CD4-positive, alpha-beta T cell treated with Interleukin-4 for 1 hour (primary cell): Measurements from ENCODE around the gene ROGDI.

Source experiments
- DNase-seq, 2 donors: peaks; one replicate each; pipeline ENCODE4 v3.0.0-alpha.2; 2020 to 2022

Gene ROGDI

DNA sequence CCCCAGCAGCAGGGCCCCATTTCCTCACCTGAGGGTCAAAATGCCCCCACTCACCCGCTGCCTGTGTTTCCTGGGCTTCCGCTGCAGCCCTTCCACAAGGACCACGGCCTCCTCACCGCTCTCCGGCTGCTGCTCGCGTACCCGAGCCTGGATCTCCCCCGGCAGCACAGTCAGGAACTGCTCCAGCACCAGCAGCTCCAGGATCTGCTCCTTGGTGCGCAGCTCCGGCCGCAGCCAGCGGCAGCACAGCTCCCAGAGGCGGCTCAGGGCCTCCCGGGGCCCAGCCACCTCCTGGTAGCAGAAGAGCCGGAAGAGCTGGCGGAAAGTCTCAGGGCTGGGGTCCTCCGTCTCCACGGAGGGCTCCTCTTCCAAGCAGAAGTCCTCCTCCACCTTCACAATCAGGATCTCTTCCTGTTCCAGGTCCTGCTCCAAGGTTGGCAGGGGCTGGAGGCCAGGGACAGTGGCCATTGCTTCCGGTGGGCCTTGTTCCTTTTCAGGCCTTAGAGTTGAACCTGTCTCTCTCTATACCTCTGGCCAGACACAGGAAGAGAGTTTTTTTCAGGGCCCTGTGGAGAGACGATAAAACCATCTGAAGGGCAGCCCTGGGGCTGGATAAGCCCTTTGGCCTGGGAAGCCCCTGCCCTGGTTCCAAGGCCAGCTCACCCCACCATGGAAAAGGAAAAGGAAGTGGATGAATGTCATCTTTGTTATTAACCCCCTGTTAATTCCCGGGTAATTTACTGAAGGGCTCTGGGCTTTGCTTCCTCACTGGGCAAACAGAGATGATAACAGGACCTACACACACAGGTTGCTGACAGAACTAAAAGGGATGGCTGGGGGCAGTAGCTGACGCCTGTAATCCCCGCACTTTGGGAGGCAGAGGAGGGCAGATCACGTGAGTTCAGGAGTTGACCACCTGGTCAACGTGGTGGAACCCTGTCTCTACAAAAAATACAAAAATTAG is 36.6 kb downstream of the ROGDI start:
- DNase-seq, result no peak

DNA sequence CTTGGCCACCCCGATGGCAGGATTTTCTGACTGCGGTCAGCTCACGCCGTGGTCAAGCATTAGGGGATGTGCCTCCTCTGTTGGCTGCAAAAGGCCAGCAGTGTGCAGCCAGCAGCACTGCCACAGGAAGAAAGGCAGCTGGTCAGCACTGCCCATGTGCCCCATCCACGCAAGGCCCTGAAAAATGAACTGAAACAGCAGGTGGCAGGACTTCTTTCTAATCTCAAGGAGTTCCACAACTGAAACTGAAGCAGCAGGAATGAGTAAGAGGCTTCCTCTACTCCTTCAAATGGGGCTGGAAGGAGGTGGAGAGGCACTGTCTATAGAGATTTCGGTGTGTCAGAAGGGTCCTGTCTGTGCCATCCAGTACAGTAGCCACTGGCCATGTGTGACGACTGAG is 38.6 kb downstream of the ROGDI start:
- no peak for DNase-seq

DNA sequence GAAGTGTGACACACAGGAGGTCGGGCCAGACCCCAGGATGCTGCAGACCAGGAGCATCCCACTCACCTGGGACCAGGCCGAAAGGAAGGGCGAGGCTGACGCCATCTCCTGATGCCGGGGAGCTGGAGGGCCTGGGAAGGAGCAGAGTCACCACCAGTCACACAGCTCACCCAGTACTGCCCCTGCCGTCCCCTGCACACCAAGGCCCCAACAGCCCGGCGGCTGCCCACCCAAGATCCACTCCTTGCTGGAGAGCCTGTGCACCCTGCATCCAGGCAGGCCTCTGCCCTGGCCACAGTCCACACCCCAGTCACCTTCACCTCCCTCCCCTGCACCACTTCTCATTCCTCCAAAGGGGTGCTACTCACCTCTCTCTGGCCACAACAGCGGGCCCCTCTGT is 40.2 kb downstream of the ROGDI start:
- no peak for DNase-seq

DNA sequence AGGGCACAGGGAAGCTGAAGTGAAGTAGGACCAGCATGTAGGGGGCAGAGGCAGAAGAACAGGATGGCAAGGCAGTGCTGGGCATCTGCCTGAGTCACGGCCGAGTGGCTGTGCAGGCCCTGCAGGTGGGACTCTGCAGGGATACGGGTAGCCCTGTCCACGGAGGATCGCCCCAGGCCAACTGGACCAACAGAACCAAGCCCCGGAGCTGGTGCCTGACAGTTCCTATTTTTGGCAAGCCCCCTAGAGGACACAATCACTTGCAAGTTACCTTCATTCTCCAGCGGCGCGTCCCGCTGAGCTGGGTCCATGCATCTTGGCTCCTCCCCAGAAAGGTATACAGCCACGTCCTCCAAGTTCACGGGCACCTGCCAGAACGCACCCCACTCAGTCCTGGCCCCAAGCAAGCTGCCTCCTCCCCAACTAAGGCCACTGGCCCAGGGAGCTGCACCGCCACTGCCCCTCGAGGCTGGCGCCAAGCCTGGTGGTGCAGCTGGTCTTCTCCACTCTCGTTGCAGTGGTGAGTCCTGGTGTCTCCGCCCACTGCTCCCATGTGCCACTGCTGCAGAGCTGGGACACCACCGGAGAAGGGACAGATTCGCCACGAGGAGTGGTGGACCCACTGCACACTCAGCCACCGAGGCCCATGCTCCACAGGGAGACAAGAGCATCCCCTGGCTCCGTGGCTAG is 42.1 kb downstream of the ROGDI start:
- no peak for DNase-seq

DNA sequence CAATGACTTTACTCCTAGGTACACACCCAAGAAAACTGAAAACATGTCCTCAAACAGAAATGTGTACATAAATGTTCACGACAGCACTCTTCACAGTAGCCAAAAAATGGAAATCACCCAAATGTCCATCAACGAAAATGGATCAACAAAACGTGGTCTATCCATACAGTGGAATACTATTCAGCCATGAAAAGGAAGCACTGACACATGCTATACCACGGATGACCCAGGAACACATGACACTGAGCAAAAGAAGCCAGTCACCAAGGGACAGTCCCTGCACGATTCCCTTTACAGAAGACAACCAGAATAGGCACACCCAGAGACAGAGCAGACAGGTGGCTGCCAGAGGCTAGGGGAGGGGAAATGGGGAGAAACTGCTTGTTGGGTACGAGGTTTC is 46.7 kb downstream of the ROGDI start:
- no peak for DNase-seq

DNA sequence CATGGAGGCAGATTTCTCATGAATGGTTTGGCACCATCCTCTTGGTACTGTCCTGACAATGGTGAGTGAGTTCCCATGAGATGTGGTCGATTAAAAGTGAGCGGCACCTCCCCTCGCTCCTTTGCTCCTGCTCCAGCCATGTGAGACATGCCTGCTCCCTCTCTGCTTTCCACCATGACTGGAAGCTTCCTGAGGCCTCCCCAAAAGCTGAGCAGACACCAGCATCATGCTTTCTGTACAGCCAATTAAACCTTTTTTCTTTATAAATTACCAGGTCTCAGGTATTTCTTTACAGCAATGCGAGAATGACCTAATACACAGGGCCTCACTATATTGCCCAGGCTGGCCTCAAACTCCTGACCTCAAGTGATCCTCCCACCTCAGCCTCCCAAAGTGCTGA is 47.6 kb downstream of the ROGDI start:
- no peak for DNase-seq

DNA sequence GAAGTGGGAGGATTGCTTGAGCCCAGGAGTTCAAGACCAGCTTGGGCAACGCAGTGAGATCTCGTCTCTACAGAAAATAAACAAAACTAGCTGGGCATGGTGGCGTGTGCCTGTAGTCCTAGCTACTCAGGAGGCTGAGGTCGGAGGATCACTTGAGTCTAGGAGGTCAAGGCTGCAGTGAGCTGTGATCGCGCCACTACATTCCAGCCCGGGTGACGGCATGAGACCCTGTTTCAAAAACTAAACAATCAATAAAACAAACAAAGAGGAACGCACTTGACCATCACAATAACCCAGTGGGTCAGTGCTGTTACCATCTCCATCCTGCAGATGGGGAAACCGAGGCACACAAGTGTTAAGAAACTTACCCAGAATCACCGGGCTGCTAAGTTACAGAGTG is 49.2 kb downstream of the ROGDI start:
- no peak for DNase-seq

DNA sequence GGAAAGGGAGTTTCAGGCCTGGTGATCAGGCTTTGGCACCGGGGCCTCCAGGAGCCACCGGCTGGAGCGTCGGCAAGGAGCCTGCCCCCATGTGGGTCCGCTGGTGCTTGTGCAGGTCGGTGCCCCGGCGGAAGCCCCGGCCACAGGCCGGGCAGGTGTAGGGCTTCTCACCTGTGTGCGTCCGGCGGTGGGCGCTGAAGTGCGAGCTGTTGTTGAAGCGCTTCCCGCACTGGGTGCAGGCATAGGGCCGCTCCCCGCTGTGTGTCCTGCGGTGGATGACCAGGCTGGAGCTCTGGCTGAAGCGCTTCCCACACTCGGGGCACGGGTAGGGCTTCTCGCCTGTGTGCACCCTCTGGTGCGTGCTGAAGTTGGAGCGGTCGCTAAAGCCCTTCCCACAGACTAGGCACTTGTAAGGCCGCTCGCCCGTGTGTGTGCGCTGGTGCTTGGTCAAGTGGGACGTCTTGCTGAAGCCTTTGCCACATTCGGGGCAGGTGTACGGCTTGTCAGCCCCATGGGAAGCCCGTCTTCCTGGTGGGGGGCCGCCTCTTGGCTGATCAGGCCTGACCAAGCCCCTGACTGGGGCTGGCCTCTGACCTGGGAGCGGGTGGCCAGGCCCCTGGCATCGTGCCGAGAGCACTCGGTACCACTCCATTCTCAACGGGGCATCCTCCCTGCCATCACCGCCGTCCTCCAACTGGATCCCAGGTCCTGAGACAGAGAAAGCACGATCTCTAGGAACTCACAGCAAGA is 49.9 kb downstream of the ROGDI start:
- no peak for DNase-seq

DNA sequence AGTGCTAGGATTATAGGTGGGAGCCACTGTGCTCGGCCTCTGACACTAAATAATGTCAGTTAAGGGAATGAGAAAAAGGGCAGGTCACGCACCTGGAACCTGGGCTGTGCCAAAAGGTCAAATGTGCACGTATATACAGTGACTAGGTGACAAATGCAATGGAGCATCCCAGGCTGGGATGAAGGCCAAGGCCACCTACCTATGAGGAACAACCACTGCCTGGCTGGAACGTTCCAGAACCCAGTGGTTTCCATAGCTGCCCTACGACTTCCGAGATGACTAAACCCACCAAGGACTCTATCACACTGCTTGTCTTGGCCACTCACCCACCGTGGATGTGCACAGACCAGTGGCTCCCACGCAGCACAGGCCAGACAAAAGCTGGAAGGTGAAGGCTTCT is 51.5 kb downstream of the ROGDI start:
- no peak for DNase-seq

DNA sequence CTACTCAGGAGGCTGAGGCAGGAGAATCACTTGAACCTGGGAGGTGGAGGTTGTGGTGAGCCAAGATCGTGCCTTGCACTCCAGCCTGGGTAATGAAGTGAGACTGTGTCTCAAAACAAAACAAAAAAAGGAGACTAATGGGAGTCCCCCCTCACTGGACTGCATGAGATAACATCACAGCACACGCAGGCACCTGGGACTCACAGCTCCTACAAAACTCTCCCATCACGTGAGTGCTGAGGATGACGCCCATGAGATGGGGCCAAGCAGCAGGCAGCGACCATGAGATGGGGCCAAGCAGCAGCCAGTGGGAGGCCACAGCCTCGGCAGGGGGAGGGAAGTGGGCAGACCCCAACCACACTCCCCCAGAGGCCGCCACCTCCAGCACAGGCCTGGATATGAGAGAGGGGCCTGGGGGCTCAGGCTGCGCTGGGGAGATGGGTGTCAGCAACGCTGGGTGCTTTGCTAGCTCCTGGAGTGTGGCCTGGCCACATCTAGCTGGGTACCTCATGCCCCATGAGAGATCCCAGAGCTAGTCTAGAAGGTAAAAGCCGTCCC is 52.7 kb downstream of the ROGDI start:
- DNase-seq, result no peak

DNA sequence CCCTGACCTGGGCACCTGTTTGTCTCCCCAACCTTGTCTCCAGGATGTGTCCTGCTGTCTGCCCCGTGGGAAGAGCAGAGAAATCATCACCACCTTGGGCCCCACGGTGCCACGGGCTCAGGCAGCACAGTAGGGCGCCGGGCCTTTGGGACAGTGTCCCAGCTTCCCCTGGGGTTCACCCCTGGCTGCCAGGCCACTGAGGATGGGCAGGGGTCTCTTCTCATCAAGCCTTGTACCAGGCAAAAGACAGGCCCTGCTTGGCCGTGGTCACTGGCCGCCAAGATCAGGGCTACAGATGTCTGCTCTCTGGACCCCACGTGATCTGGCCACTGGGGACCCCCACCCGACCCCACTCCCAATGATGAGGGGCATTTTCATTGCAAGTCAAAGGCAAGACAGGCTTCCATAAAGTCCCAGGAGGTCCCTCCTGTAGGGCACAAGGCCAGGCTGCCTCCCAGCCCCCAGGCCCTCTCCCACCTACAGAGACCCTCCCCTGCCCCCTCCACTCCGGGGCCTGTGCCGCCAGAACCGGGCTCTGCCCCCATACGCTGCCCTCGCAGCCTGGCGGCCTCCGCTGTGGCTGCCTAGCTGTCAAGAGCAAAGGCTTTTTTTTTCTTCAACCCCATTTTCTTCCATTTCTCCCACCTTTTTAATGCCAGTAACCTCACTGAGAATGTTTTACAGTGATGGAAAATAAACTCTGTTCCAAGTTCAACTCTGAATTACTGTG is 53.6 kb downstream of the ROGDI start:
- DNase-seq, result no peak

DNA sequence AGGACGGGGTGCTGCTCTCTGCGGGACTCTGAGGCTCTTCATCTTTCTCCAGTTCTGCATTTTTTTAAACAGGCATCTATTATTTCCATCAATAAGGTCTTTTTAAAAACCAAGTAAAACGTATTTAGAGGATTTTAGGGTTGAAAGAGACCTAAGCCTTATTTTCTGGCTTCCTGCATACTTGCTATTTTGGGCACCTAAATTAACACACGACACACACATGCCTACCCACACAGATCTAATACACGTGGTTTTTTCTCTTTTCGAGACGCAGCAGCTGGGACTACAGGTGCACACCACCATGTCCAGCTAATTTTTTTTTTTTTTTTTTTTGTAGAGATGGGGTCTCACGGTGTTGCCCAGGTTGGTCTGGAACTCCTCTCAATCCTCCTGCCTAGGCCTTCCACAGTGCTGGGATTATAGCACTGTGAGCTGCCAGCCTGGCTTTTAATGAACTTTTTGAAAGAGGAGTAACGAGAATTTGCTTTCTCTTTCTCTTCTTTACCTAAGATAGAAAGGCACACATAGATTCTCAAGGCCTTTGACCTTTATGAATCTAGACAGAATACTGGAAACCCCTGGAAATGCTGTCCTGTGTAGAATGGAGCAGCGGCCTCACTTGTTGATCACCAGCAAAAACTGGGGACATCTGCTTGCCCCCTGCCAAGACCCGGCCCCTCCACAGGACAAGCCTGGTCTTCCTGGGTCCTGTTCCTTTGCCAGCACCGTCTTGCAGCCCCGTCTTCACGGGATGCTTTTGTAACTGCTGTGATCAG is 54.3 kb downstream of the ROGDI start:
- no peak for DNase-seq

DNA sequence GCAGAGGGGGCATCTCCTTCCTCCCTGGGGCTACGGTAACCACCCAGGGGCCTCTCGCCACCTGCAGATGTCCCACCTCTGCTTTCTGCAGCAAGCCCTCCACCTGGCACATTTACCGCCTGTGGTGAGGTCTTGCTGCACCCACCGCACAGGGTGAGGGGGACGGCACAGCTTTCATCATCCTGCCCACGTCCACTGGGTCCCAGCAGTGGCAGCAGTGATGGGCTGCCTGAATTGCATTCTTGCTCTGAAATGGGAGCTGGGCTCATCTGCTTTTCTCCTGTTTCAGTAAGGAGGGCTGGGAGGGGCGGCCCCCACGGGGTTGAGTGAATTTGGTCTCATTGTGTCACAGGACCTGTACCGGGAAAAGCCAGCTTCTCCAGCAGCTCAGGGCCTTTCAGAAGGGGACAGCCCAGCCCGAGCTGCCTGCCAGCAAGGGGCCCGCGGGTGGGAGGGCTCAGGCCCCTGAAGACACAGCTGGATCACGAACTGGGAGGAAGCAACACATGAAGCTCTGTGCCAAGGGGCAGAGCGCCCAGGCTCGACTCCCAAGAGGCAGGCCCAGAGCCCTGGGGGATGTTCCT is 55.4 kb downstream of the ROGDI start:
- DNase-seq, result no peak
